CD14-positive monocyte (primary cell): ENCODE measurements around the gene GRIA3. TPM values are rescaled to one million over a fixed set of nuclear protein-coding genes. Genes with fewer than 3 reads are reported as not detected.

Source experiments
- DNase-seq, 3 donors: peaks; one replicate each; pipeline ENCODE4 v3.0.0-alpha.2; 2011 to 2022
- H2AFZ ChIP-seq: 2 replicates; pipeline ENCODE4 v1.6.0; 2012; ENCODE audit warnings: mild to moderate bottlenecking, low read depth, low read length, inconsistent platforms; ENCODE audit not compliant: insufficient read depth, poor library complexity, severe bottlenecking
- H3K27ac ChIP-seq, 2 donors: 1 replicate in 1 of 2; 2 replicates in 1 of 2; pipeline ENCODE4 v1.5.1; 2012 to 2013; ENCODE audit warnings: low read length in 2 of 2, control low read depth in 1 of 2, inconsistent platforms in 1 of 2, low read depth in 1 of 2, mild to moderate bottlenecking in 1 of 2
- H3K27me3 ChIP-seq, 2 donors: one replicate each; pipeline versions ENCODE4 v1.6.0 to v1.6.1; 2011 to 2013; ENCODE audit warnings: low read length in 2 of 2; ENCODE audit not compliant: control insufficient read depth in 2 of 2, insufficient read depth in 2 of 2
- H3K36me3 ChIP-seq, 2 donors: replicated peaks in 1 of 2; 1 replicate in 1 of 2; 2 replicates in 1 of 2; pipeline versions ENCODE4 v1.5.1 to v1.6.1; 2012 to 2013; ENCODE audit warnings: low read length in 2 of 2, control low read depth in 1 of 2, inconsistent platforms in 1 of 2, mild to moderate bottlenecking in 1 of 2; ENCODE audit not compliant: insufficient read depth in 2 of 2, control insufficient read depth in 1 of 2
- H3K4me1 ChIP-seq, 2 donors: 1 replicate in 1 of 2; 2 replicates in 1 of 2; pipeline versions ENCODE4 v1.5.1 to v1.6.1; 2012 to 2013; ENCODE audit warnings: low read length in 2 of 2, control low read depth in 1 of 2, inconsistent platforms in 1 of 2, mild to moderate bottlenecking in 1 of 2, moderate library complexity in 1 of 2; ENCODE audit not compliant: insufficient read depth in 2 of 2, control insufficient read depth in 1 of 2
- H3K4me2 ChIP-seq: replicated peaks from 2 replicates; pipeline ENCODE3; 2012; ENCODE audit warnings: low read length, moderate library complexity, mild to moderate bottlenecking; ENCODE audit not compliant: poor library complexity, severe bottlenecking; ENCODE audit errors: extremely low read depth
- H3K4me3 ChIP-seq, 3 experiments: fragments of 200-600 bp in 1 of 3; sonication (generic) in 1 of 3; replicated peaks in 1 of 3; 1 replicate in 2 of 3; 2 replicates in 1 of 3; pipeline ENCODE4 v1.5.1; 2011 to 2013; ENCODE audit warnings: low read length in 3 of 3, mild to moderate bottlenecking in 3 of 3, control low read depth in 2 of 3, low read depth in 2 of 3, inconsistent platforms in 1 of 3, moderate library complexity in 1 of 3
- H3K79me2 ChIP-seq: 2 replicates; pipeline ENCODE4 v1.6.0; 2012; ENCODE audit warnings: mild to moderate bottlenecking, control low read depth, inconsistent platforms, low read length, moderate library complexity; ENCODE audit not compliant: insufficient read depth
- H3K9ac ChIP-seq: 2 replicates; pipeline ENCODE4 v1.6.0; 2017; ENCODE audit warnings: low read length, mild to moderate bottlenecking; ENCODE audit not compliant: insufficient read depth, poor library complexity, severe bottlenecking
- H3K9me3 ChIP-seq, 2 donors: replicated peaks in 1 of 2; 1 replicate in 1 of 2; 2 replicates in 1 of 2; pipeline versions ENCODE4 v1.5.1 to v1.6.1; 2012 to 2013; ENCODE audit warnings: low read length in 2 of 2, control low read depth in 1 of 2; ENCODE audit not compliant: control insufficient read depth in 1 of 2, insufficient read depth in 1 of 2
- H4K20me1 ChIP-seq: 2 replicates; pipeline ENCODE4 v1.6.0; 2012; ENCODE audit warnings: mild to moderate bottlenecking, low read length, control low read depth, moderate library complexity; ENCODE audit not compliant: insufficient read depth
- H3K27ac Mint-ChIP-seq, 7 donors: one replicate each; pipeline ENCODE4 v1.8.0; 2020; ENCODE audit warnings: mild to moderate bottlenecking in 7 of 7, mixed read lengths in 7 of 7, moderate library complexity in 6 of 7, inconsistent platforms in 2 of 7
- H3K27me3 Mint-ChIP-seq, 3 donors: one replicate each; pipeline ENCODE4 v1.8.0; 2021 to 2022; ENCODE audit warnings: low read depth in 3 of 3, mild to moderate bottlenecking in 3 of 3, mixed read lengths in 3 of 3, moderate library complexity in 3 of 3, inconsistent platforms in 1 of 3
- H3K36me3 Mint-ChIP-seq, 2 donors: one replicate each; pipeline ENCODE4 v1.8.0; 2020; ENCODE audit warnings: mixed read lengths in 2 of 2, inconsistent platforms in 1 of 2, mild to moderate bottlenecking in 1 of 2
- H3K4me1 Mint-ChIP-seq: one replicate; pipeline ENCODE4 v1.8.0; 2020; ENCODE audit warnings: mild to moderate bottlenecking, mixed read lengths
- H3K4me3 Mint-ChIP-seq, 2 donors: one replicate each; pipeline ENCODE4 v1.8.0; 2020; ENCODE audit warnings: mild to moderate bottlenecking in 2 of 2, mixed read lengths in 2 of 2, moderate library complexity in 1 of 2
- H3K9me3 Mint-ChIP-seq, 7 donors: one replicate each; pipeline ENCODE4 v1.8.0; 2020 to 2022; ENCODE audit warnings: mixed read lengths in 7 of 7, mild to moderate bottlenecking in 6 of 7, moderate library complexity in 6 of 7, inconsistent platforms in 2 of 7
- WGBS: methylation state at CpG from one replicate; pipeline ENCODE4 v1.1.5; 2013; ENCODE audit warnings: missing lambda C conversion rate; ENCODE audit not compliant: insufficient coverage; 5-methylcytosine and 5-hydroxymethylcytosine counted together
- intact Hi-C, 2 donors: fragments of 100-400 bp; cut with micrococcal nuclease; formaldehyde crosslinking; loops; one replicate each; pipeline versions ENCODE4 v1.15.0 to v1.15.1; 2023
- polyA plus RNA-seq, 3 donors: library from polyadenylated mRNA; depleted of rRNA in 1 of 3; unstranded in 2 of 3; stranded (reverse) in 1 of 3; fragments of 300-500 nt in 2 of 3; fragments of >200 nt in 1 of 3; fragmentation: Illumina TruSeq in 2 of 3; gene quantifications; 1 replicate in 2 of 3; 2 replicates in 1 of 3; pipeline ENCODE4 v1.2.3, GENCODE V29; 2012 to 2021
- TF ChIP-seq, protein P1 (sequence below): fragments of 200-600 bp; IDR thresholded peaks from one replicate; pipeline ENCODE4 v1.8.0; 2022; ENCODE audit warnings: antibody characterized with exemption, mild to moderate bottlenecking

GRIA3 gene
- polyA plus RNA-seq, 3 donors: not detected

DNA sequence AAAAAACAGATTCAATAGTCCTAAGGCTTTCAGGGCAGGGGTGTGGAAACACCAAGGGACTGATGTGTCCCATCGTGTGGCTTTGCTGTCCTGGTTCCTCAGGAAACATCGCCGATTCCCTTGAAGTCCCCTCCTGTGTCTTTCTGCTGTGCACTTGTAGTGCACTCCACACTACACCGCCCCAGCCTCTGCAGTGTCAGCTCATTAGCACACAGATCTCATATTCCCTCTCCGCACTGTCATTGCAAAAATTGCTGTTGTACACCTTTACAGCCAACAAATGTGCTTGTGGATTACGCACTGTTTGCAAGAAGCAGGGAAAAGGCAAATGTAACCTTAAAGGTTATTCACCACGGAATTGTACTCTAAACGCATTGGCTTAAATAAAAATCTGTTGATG lies 5.3 kb downstream of the GRIA3 start:
- H3K4me3 Mint-ChIP-seq: no peak overlapping the region
- peaks cover 0 to 6% (median 3%) of the 10 kb centered on the region in 7 donors for H3K9me3 Mint-ChIP-seq
- peaks cover under 1% of the 10 kb centered on the region for H3K4me1 Mint-ChIP-seq
- peaks cover 25 to 36% (median 33%) of the 10 kb centered on the region in 3 donors for H3K27me3 Mint-ChIP-seq
- Histone ChIP-seq H3K9ac (no peak overlapping the region), H3K4me3 (no peak overlapping the region), H3K79me2 (no peaks in the 10 kb centered on the region), H4K20me1 (no peaks in the 10 kb centered on the region), H3K9me3 (no peaks in the 10 kb centered on the region), H3K27ac (no peak overlapping the region), H3K4me1 (no peaks in the 10 kb centered on the region), H3K36me3 (no peaks in the 10 kb centered on the region), H3K4me2 (no peak overlapping the region), H2AFZ (no peak overlapping the region), H3K27me3 (peaks cover 15 to 22% of the 10 kb centered on the region in 2 donors)
- TF ChIP-seq, protein P1, sequence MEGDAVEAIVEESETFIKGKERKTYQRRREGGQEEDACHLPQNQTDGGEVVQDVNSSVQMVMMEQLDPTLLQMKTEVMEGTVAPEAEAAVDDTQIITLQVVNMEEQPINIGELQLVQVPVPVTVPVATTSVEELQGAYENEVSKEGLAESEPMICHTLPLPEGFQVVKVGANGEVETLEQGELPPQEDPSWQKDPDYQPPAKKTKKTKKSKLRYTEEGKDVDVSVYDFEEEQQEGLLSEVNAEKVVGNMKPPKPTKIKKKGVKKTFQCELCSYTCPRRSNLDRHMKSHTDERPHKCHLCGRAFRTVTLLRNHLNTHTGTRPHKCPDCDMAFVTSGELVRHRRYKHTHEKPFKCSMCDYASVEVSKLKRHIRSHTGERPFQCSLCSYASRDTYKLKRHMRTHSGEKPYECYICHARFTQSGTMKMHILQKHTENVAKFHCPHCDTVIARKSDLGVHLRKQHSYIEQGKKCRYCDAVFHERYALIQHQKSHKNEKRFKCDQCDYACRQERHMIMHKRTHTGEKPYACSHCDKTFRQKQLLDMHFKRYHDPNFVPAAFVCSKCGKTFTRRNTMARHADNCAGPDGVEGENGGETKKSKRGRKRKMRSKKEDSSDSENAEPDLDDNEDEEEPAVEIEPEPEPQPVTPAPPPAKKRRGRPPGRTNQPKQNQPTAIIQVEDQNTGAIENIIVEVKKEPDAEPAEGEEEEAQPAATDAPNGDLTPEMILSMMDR: no peak
- intact Hi-C loops: no loop called here
- no peaks in the 10 kb centered on the region for H3K36me3 Mint-ChIP-seq
- WGBS: no CpG with 5 or more reads among the region's 8 CpGs
- H3K27ac Mint-ChIP-seq: no peak overlapping the region
- no peak for DNase-seq

DNA sequence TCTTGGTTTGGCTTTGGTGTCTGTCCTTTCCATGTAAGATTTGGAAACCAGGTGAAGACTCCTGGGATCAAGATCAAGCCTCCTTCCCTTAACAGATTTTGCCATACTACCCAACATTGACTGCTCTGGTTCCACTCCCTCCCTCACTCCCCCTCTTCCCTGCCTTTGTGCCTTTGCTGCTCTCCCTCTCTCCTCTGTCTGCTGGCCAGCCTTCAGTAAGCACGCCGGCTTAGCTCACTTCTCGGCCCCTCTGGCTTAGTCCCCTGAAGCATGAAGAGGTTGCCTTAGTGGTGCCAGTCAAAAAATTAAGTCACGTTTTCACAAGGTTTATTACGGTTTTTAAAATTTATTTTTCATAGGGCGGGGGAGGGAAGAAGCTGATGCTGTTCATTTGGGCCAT lies 6.0 kb downstream of the GRIA3 start:
- Mint-ChIP-seq H3K4me1 (no peaks in the 10 kb centered on the region), H3K27me3 (peaks cover 18 to 28% (median 27%) of the 10 kb centered on the region in 3 donors), H3K4me3 (no peak overlapping the region), H3K27ac (no peak overlapping the region), H3K36me3 (no peaks in the 10 kb centered on the region), H3K9me3 (peaks cover 0 to 4% (median 1%) of the 10 kb centered on the region in 7 donors)
- Histone ChIP-seq H3K4me3 (no peak overlapping the region), H3K79me2 (no peaks in the 10 kb centered on the region), H4K20me1 (no peaks in the 10 kb centered on the region), H3K4me1 (no peaks in the 10 kb centered on the region), H3K27ac (no peak overlapping the region), H3K4me2 (no peak overlapping the region), H3K9ac (no peak overlapping the region), H2AFZ (no peak overlapping the region), H3K27me3 (peaks cover 15% of the 10 kb centered on the region in 2 donors), H3K36me3 (no peaks in the 10 kb centered on the region), H3K9me3 (no peaks in the 10 kb centered on the region)
- no CpG with 5 or more reads among the region's 6 CpGs for WGBS
- intact Hi-C loops: no loop called here
- TF ChIP-seq, protein P1: no peak
- no peak for DNase-seq
